CD4-positive, alpha-beta T cell (primary cell): ENCODE data around the gene FTCDNL1. TPM values are rescaled to one million over a fixed set of nuclear protein-coding genes. Genes with fewer than 3 reads are reported as not detected.

Source experiments
- ATAC-seq: fragments of 200-7000 bp; cut with Tn5 transposase; one replicate; pipeline ENCODE4 v1.10.0; 2022; ENCODE audit warnings: mild to moderate bottlenecking; ENCODE audit not compliant: poor library complexity
- CTCF ChIA-PET: fragments of 350-600 bp; sonication (Branson Sonifier 250); formaldehyde crosslinking; loops from one replicate; lab custom pipeline; 2021; ENCODE audit warnings: antibody characterized with exemption, inconsistent platforms; lab: Charles Lee
- POLR2A ChIA-PET: fragments of 350-600 bp; sonication (Branson Sonifier 250); formaldehyde crosslinking; loops from one replicate; lab custom pipeline; 2021; ENCODE audit warnings: antibody characterized with exemption, inconsistent platforms; lab: Charles Lee
- DNase-seq, 14 experiments: peaks; one replicate each; pipeline ENCODE4 v3.0.0-alpha.2; 2013 to 2020; ENCODE audit warnings: mixed read lengths in 2 of 14
- H3K27ac ChIP-seq, 2 donors: one replicate each; pipeline versions ENCODE4 v1.5.1 to v1.7.0; 2013; ENCODE audit warnings: low read length in 2 of 2, low read depth in 1 of 2, mild to moderate bottlenecking in 1 of 2
- H3K27me3 ChIP-seq, 2 experiments: 1 replicate in 1 of 2; 2 replicates in 1 of 2; pipeline versions ENCODE4 v1.6.1 to v1.7.0; 2013; ENCODE audit warnings: low read length in 2 of 2, control low read depth in 1 of 2, mild to moderate bottlenecking in 1 of 2, moderate library complexity in 1 of 2; ENCODE audit not compliant: insufficient read depth in 2 of 2, control insufficient read depth in 1 of 2
- H3K36me3 ChIP-seq: one replicate; pipeline ENCODE4 v1.6.1; 2013; ENCODE audit warnings: low read length, control low read depth; ENCODE audit not compliant: insufficient read depth
- H3K4me1 ChIP-seq: one replicate; pipeline ENCODE4 v1.6.1; 2013; ENCODE audit warnings: low read length, control low read depth; ENCODE audit not compliant: insufficient read depth
- H3K4me3 ChIP-seq: one replicate; pipeline ENCODE4 v1.5.1; 2013; ENCODE audit warnings: mild to moderate bottlenecking, low read length, moderate library complexity
- H3K9me3 ChIP-seq, 2 experiments: 1 replicate in 1 of 2; 2 replicates in 1 of 2; pipeline versions ENCODE4 v1.6.1 to v1.7.0; 2013; ENCODE audit warnings: low read length in 2 of 2, mild to moderate bottlenecking in 2 of 2, control low read depth in 1 of 2, moderate library complexity in 1 of 2; ENCODE audit not compliant: control insufficient read depth in 1 of 2, insufficient read depth in 1 of 2
- H3K27ac Mint-ChIP-seq: one replicate; pipeline ENCODE4 v1.8.0; 2020; ENCODE audit warnings: mixed read lengths
- H3K27me3 Mint-ChIP-seq: one replicate; pipeline ENCODE4 v1.8.0; 2021; ENCODE audit warnings: mixed read lengths
- H3K36me3 Mint-ChIP-seq: one replicate; pipeline ENCODE4 v1.8.0; 2021; ENCODE audit warnings: low read depth, mixed read lengths
- H3K4me1 Mint-ChIP-seq: one replicate; pipeline ENCODE4 v1.8.0; 2021; ENCODE audit warnings: low read depth, mixed read lengths
- H3K4me3 Mint-ChIP-seq: one replicate; pipeline ENCODE4 v1.8.0; 2020; ENCODE audit warnings: mild to moderate bottlenecking, mixed read lengths
- H3K9me3 Mint-ChIP-seq: one replicate; pipeline ENCODE4 v1.8.0; 2020; ENCODE audit warnings: mixed read lengths
- intact Hi-C, 2 experiments: fragments of 100-400 bp; cut with DNase I in 1 of 2; cut with micrococcal nuclease in 1 of 2; formaldehyde crosslinking; loops; one replicate each; pipeline versions ENCODE4 v1.15.1 to v1.9.0; 2023 to 2025; cut with DNase I, micrococcal nuclease
- total RNA-seq, 174 experiments: library from RNA in 2 of 174; stranded (reverse) in 2 of 174; gene quantifications; one replicate each; pipeline ENCODE4 v1.2.3 and lab custom pipeline; 2021 to 2026
- TF ChIP-seq, protein P1 (sequence below): fragments of 200-600 bp; IDR thresholded peaks from one replicate; pipeline ENCODE4 v1.8.0; 2022; ENCODE audit warnings: antibody characterized with exemption, mild to moderate bottlenecking

FTCDNL1 gene
- total RNA-seq, 2 experiments from 2014 or later = 0.78 to 1.3 TPM

- DNase-seq = no peak
- Histone ChIP-seq H3K9me3 (peaks cover 0 to 4% of the 10 kb centered on the region in 2 experiments), H3K36me3 (no peaks in the 10 kb centered on the region), H3K4me3 (no peak overlapping the region), H3K27ac (no peak overlapping the region), H3K27me3 (no peaks in the 10 kb centered on the region), H3K4me1 (no peaks in the 10 kb centered on the region)
- Mint-ChIP-seq H3K4me3 (no peak overlapping the region), H3K36me3 (no peaks in the 10 kb centered on the region), H3K27me3 (peaks cover 24% of the 10 kb centered on the region), H3K27ac (no peak overlapping the region), H3K4me1 (no peaks in the 10 kb centered on the region), H3K9me3 (peaks cover 5% of the 10 kb centered on the region)
- ChIA-PET POLR2A (no interaction called here), CTCF (interaction anchor here (0.8 kb wide), 1 partner anchor 14 kb away, joined by 3 read pairs; no protein-coding TSS in a partner anchor)
- intact Hi-C loops = loop anchor here (10.0 kb wide), 1 partner anchor 164 kb away; no protein-coding TSS in a partner anchor
- ATAC-seq = no peak
- TF ChIP-seq, protein P1, sequence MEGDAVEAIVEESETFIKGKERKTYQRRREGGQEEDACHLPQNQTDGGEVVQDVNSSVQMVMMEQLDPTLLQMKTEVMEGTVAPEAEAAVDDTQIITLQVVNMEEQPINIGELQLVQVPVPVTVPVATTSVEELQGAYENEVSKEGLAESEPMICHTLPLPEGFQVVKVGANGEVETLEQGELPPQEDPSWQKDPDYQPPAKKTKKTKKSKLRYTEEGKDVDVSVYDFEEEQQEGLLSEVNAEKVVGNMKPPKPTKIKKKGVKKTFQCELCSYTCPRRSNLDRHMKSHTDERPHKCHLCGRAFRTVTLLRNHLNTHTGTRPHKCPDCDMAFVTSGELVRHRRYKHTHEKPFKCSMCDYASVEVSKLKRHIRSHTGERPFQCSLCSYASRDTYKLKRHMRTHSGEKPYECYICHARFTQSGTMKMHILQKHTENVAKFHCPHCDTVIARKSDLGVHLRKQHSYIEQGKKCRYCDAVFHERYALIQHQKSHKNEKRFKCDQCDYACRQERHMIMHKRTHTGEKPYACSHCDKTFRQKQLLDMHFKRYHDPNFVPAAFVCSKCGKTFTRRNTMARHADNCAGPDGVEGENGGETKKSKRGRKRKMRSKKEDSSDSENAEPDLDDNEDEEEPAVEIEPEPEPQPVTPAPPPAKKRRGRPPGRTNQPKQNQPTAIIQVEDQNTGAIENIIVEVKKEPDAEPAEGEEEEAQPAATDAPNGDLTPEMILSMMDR = no peak
Observed at GRCh38 chr2:199869227-199869541, 18.2 kb upstream of the FTCDNL1 start.

DNA sequence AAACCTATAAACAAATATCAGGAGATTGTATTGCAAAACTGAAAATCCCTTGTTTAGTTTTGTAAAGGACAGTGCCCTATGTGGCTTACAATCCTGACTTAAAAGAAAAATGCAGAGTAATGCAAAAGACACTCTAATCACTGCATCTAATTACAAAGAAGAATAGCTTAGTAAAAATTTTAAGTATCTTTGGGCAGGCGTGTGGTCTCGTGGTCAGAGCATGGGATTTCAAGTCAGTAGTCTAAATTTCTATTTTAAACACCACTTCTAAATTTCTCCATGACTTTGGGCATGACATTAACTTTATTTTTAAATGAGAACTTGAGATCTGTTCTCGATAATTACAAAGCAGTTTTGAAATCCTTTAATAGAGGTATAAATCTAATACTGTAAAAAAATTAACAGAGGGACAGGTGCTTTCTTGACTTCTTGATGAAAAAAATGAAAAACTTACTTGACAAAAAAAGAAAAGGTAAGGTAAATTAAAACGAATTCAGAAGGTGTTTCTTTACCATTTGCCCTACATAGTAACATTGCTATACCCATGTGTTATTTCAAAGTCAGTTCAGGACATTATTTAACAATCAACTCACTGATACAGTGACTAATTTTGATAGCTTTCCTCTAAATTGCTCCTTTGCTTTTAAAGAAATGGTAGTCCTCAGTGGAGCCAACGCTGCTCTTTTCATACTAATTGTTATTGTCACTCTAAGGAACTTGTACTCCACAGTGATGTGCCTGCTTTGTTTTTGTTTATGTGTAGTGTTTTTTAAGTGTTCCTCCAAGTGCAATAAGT is 17.6 kb upstream of the FTCDNL1 start:
- DNase-seq = no peak
- no peaks in the 10 kb centered on the region for H3K36me3 ChIP-seq
- no peak overlapping the region for H3K27ac ChIP-seq
- no peak overlapping the region for H3K27ac Mint-ChIP-seq
- H3K4me3 ChIP-seq = no peak overlapping the region
- H3K27me3 ChIP-seq = no peaks in the 10 kb centered on the region
- H3K36me3 Mint-ChIP-seq = no peaks in the 10 kb centered on the region
- peaks cover 23% of the 10 kb centered on the region for H3K27me3 Mint-ChIP-seq
- H3K9me3 Mint-ChIP-seq = no peaks in the 10 kb centered on the region
- ATAC-seq = no peak
- no peaks in the 10 kb centered on the region for H3K4me1 ChIP-seq
- no peaks in the 10 kb centered on the region for H3K9me3 ChIP-seq
- CTCF ChIA-PET = interaction anchor here (1.8 kb wide), 1 partner anchor 41 kb away, joined by 4 read pairs; no protein-coding TSS in a partner anchor
- TF ChIP-seq, protein P1 = no peak
- no peaks in the 10 kb centered on the region for H3K4me1 Mint-ChIP-seq
- intact Hi-C loops = loop anchor here (10.0 kb wide), 1 partner anchor 164 kb away; no protein-coding TSS in a partner anchor
- POLR2A ChIA-PET = no interaction called here
- no peak overlapping the region for H3K4me3 Mint-ChIP-seq

- peaks cover 30% of the 10 kb centered on the region for H3K27me3 Mint-ChIP-seq
- ChIA-PET POLR2A (no interaction called here), CTCF (no interaction called here)
- Histone ChIP-seq H3K4me1 (no peaks in the 10 kb centered on the region), H3K36me3 (no peaks in the 10 kb centered on the region), H3K27me3 (peaks cover 0 to 4% of the 10 kb centered on the region in 2 experiments), H3K4me3 (no peak overlapping the region), H3K27ac (no peak overlapping the region), H3K9me3 (no peaks in the 10 kb centered on the region)
- no peaks in the 10 kb centered on the region for H3K36me3 Mint-ChIP-seq
- intact Hi-C loops = loop anchor here (10.0 kb wide), 1 partner anchor 161 kb away; no protein-coding TSS in a partner anchor
- H3K9me3 Mint-ChIP-seq = no peaks in the 10 kb centered on the region
- no peak overlapping the region for H3K27ac Mint-ChIP-seq
- DNase-seq (no peak), ATAC-seq (no peak)
- H3K4me3 Mint-ChIP-seq = no peak overlapping the region
- TF ChIP-seq, protein P1 = no peak
- H3K4me1 Mint-ChIP-seq = no peaks in the 10 kb centered on the region
Observed at GRCh38 chr2:199865905-199866304, 14.9 kb upstream of the FTCDNL1 start.
